Activated CD4-positive, alpha-beta T cell treated with anti-CD3 and anti-CD28 coated beads for 36 hours (primary cell): Measurements from ENCODE around the gene C18orf32. TPM values are rescaled to one million over a fixed set of nuclear protein-coding genes. Genes with fewer than 3 reads are reported as not detected.
"Not testable (repeated sequence)": the region's sequence is repeated elsewhere in the genome, so short reads cannot be mapped to it uniquely, and the experiment has no call there.

ENCODE experiments used
- ATAC-seq: fragments of 200-7000 bp; cut with Tn5 transposase; one replicate; pipeline ENCODE4 v1.10.0; 2021; ENCODE audit warnings: mild to moderate bottlenecking, moderate library complexity
- CTCF ChIA-PET: fragments of 350-600 bp; sonication (Branson Sonifier 250); formaldehyde crosslinking; loops from one replicate; lab custom pipeline; 2021; ENCODE audit warnings: antibody characterized with exemption; lab: Charles Lee
- POLR2A ChIA-PET: fragments of 350-600 bp; sonication (Branson Sonifier 250); formaldehyde crosslinking; loops from one replicate; lab custom pipeline; 2021; ENCODE audit warnings: antibody characterized with exemption, inconsistent platforms; lab: Charles Lee
- DNase-seq: peaks from one replicate; pipeline ENCODE4 v3.0.0-alpha.2; 2020
- H3K27ac Mint-ChIP-seq: one replicate; pipeline ENCODE4 v1.8.0; 2021; ENCODE audit warnings: mixed read lengths
- H3K27me3 Mint-ChIP-seq: one replicate; pipeline ENCODE4 v1.8.0; 2021; ENCODE audit warnings: mixed read lengths
- H3K36me3 Mint-ChIP-seq: one replicate; pipeline ENCODE4 v1.8.0; 2021; ENCODE audit warnings: low read depth, mixed read lengths
- H3K4me1 Mint-ChIP-seq: one replicate; pipeline ENCODE4 v1.8.0; 2021; ENCODE audit warnings: mixed read lengths
- H3K4me3 Mint-ChIP-seq: one replicate; pipeline ENCODE4 v1.8.0; 2021; ENCODE audit warnings: mild to moderate bottlenecking, moderate library complexity, mixed read lengths
- H3K9me3 Mint-ChIP-seq: one replicate; pipeline ENCODE4 v1.8.0; 2021; ENCODE audit warnings: low read depth, mixed read lengths
- intact Hi-C, 2 experiments: fragments of 100-400 bp; cut with DNase I in 1 of 2; cut with micrococcal nuclease in 1 of 2; formaldehyde crosslinking; loops; one replicate each; pipeline versions ENCODE4 v1.14.2 to v1.15.1; 2022 to 2024; cut with DNase I, micrococcal nuclease
- total RNA-seq, 2 experiments: library from RNA; stranded (reverse); gene quantifications; one replicate each; pipeline ENCODE4 v1.2.3, GENCODE V29; 2021

The C18orf32 gene
- total RNA-seq, 2 experiments from 2014 or later, result 12.7 to 20.0 TPM

DNA sequence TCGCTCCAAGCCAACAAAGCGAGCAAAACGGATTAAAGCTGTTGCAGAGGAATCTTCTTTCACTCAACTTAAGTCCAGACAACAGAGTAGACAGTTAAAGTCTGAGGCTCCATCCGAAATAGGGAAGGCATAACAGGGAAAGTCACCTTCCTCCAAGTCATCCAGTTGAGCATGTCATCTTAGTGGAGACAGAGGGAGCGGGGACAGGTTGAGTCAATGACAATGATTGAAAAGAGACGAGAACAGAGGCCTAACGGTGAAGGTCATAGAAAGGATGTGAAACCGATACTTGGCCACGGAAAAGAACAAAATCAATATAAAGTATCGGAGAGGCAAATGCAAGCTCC is 455 bp downstream of the C18orf32 start:
- DNase-seq (no peak), ATAC-seq (peak; percentile 50)
- Mint-ChIP-seq H3K27ac (peak overlapping the region; percentile 100), H3K9me3 (no peaks in the 10 kb centered on the region), H3K36me3 (peaks cover 66% of the 10 kb centered on the region), H3K4me1 (peaks cover 60% of the 10 kb centered on the region), H3K4me3 (peak overlapping the region; percentile 95), H3K27me3 (no peaks in the 10 kb centered on the region)
- POLR2A ChIA-PET, result interaction anchor here (0.5 to 1.3 kb wide), 6 partner anchors 11 to 1394 kb away, joined by 3 to 11 read pairs (median 3); no protein-coding TSS in a partner anchor
- intact Hi-C loops, result loop anchor here (2.0 to 5.0 kb wide), 3 partner anchors 326 to 1391 kb away; partner anchors contain the start of genes ACAA2 (in 1 of the 2) and ME2 (in 1 of the 2)
- CTCF ChIA-PET, result interaction anchor here (1.1 kb wide), 1 partner anchor 24 kb away, joined by 3 read pairs; no protein-coding TSS in a partner anchor

GRCh38 chr18:49486134-49486533 is 900 bp downstream of the C18orf32 start:
- H3K36me3 Mint-ChIP-seq, result peaks cover 63% of the 10 kb centered on the region
- peak overlapping the region; percentile 100 for H3K27ac Mint-ChIP-seq
- intact Hi-C loops, result loop anchor here (2.0 to 5.0 kb wide), 3 partner anchors 327 to 1391 kb away; partner anchors contain the start of genes ACAA2 (in 1 of the 2) and ME2 (in 1 of the 2)
- no peaks in the 10 kb centered on the region for H3K9me3 Mint-ChIP-seq
- CTCF ChIA-PET, result interaction anchor here (0.7 to 1.1 kb wide), 2 partner anchors 25 to 197 kb away, joined by 3 read pairs; no protein-coding TSS in a partner anchor
- POLR2A ChIA-PET, result interaction anchor here (0.7 kb wide), 1 partner anchor 1394 kb away, joined by 3 read pairs; no protein-coding TSS in a partner anchor
- no peak for DNase-seq
- ATAC-seq, result no peak
- peaks cover 60% of the 10 kb centered on the region for H3K4me1 Mint-ChIP-seq
- no peaks in the 10 kb centered on the region for H3K27me3 Mint-ChIP-seq
- peak overlapping the region; percentile 95 for H3K4me3 Mint-ChIP-seq

DNA sequence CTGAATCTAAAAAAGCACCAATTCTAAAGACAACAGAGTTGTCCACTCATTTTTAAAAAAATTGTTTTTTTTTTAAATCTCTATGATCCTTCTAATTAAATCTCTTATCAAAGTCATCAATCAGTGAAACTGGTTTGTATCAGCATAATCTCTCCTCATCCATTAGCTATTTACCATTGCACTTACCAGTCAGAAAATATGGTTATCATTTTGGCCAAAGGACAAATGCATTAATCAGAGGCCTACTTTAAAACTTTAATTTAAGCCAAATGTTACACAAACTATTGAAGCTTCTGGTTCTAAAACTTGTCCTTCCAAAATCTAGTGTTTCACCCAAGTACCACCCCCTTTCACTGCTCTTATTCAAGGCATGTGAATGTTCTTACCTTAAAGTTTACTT is 3.8 kb downstream of the C18orf32 start:
- H3K4me3 Mint-ChIP-seq, result no peak overlapping the region
- no peak for DNase-seq
- ChIA-PET CTCF (interaction anchor here (0.6 to 1.3 kb wide), 3 partner anchors 21 to 502 kb away, joined by 3 to 6 read pairs (median 4); no protein-coding TSS in a partner anchor), POLR2A (no interaction called here)
- peak overlapping the region; percentile 37 for H3K27ac Mint-ChIP-seq
- peaks cover 38% of the 10 kb centered on the region for H3K4me1 Mint-ChIP-seq
- H3K9me3 Mint-ChIP-seq, result no peaks in the 10 kb centered on the region
- intact Hi-C loops, result no loop called here
- no peaks in the 10 kb centered on the region for H3K27me3 Mint-ChIP-seq
- H3K36me3 Mint-ChIP-seq, result peaks cover 47% of the 10 kb centered on the region
- ATAC-seq, result no peak

- no peak for DNase-seq
- intact Hi-C loops, result no loop called here
- CTCF ChIA-PET, result no interaction called here
- peaks cover 32% of the 10 kb centered on the region for H3K4me1 Mint-ChIP-seq
- no peak for ATAC-seq
- H3K9me3 Mint-ChIP-seq, result no peaks in the 10 kb centered on the region
- H3K27ac Mint-ChIP-seq, result no peak overlapping the region
- H3K4me3 Mint-ChIP-seq, result no peak overlapping the region
- H3K27me3 Mint-ChIP-seq, result no peaks in the 10 kb centered on the region
- peaks cover 37% of the 10 kb centered on the region for H3K36me3 Mint-ChIP-seq
- POLR2A ChIA-PET, result no interaction called here
Observed at GRCh38 chr18:49481907-49482306, 5.1 kb downstream of the C18orf32 start.

- DNase-seq (no peak), ATAC-seq (no peak)
- ChIA-PET POLR2A (no interaction called here), CTCF (interaction anchor here (0.5 to 0.6 kb wide), 2 partner anchors 22 to 807 kb away, joined by 4 to 5 read pairs; no protein-coding TSS in a partner anchor)
- H3K4me1 Mint-ChIP-seq, result peaks cover 38% of the 10 kb centered on the region
- H3K9me3 Mint-ChIP-seq, result no peaks in the 10 kb centered on the region
- intact Hi-C loops, result no loop called here
- H3K27ac Mint-ChIP-seq, result no peak overlapping the region
- H3K4me3 Mint-ChIP-seq, result no peak overlapping the region
- no peaks in the 10 kb centered on the region for H3K27me3 Mint-ChIP-seq
- H3K36me3 Mint-ChIP-seq, result peaks cover 39% of the 10 kb centered on the region
Observed at GRCh38 chr18:49481317-49481716, 5.7 kb downstream of the C18orf32 start.

DNA sequence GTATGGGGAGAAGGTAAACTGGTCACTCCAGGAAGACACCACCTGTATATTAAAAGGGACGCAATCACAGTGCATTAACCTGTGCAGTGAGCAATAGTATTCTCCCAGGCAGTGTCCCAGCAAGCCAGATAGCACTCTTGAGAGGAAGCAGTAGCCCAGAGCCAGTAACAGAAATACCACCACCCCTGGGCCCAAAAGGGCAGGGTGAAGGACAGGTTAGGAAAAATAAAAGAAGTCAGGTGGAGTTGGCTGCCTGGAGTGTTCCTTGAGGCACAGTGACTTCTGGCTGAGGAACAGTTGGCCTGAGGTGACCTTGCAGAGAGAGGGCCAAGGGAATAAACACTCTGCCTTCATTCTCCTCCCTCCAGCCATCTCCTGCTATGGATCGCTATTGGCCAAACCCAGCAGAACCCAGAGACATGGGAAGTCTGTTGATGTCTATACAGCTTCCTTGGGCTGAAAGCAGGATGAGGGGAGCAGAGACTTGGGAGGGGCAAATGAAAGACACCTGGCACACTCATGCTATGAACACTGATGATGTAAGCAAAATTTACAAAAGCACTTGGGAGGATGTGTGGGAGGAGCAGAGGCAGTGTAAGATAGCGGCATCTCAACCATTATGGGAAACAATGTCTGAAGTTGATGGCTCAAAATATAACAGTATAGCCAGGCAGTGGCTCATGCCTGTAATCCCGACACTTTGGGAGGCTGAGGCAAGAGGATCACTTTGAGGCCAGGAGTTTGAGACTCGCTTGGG is 7.5 kb downstream of the C18orf32 start:
- Mint-ChIP-seq H3K27me3 (no peaks in the 10 kb centered on the region), H3K27ac (peak overlapping the region; percentile 75), H3K36me3 (peaks cover 37% of the 10 kb centered on the region), H3K4me3 (no peak overlapping the region), H3K4me1 (peaks cover 26% of the 10 kb centered on the region), H3K9me3 (no peaks in the 10 kb centered on the region)
- DNase-seq (no peak), ATAC-seq (no peak)
- intact Hi-C loops, result no loop called here
- CTCF ChIA-PET, result interaction anchor here (0.8 kb wide), 1 partner anchor 13 kb away, joined by 3 read pairs; no protein-coding TSS in a partner anchor
- POLR2A ChIA-PET, result no interaction called here

- Mint-ChIP-seq H3K9me3 (no peaks in the 10 kb centered on the region), H3K27ac (peak overlapping the region; percentile 21), H3K27me3 (no peaks in the 10 kb centered on the region), H3K36me3 (peaks cover 26% of the 10 kb centered on the region), H3K4me1 (peaks cover 15% of the 10 kb centered on the region), H3K4me3 (no peak overlapping the region)
- ATAC-seq (peak; percentile 23), DNase-seq (peak; percentile 14)
- intact Hi-C loops, result no loop called here
- POLR2A ChIA-PET, result no interaction called here
- CTCF ChIA-PET, result no interaction called here
Observed at GRCh38 chr18:49476664-49477411, 10.2 kb downstream of the C18orf32 start.

DNA sequence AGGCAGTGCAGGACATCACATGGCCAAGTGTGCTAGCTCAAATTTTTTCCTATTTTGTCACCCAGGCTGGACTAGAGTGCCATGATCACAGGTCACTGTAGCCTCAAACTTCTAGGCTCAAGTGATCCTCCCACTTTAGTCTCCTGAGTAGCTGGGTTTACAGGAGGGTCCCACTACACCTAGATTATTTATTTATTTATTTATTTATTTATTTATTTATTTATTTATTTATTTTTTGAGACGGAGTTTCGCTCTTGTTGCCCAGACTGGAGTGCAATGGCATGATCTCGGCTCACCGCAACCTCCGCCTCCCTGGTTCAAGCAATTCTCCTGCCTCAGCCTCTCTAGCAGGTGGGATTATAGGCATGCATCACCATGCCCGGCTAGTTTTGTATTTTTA is 12.1 kb downstream of the C18orf32 start:
- ATAC-seq, POLR2A ChIA-PET, H3K4me3 Mint-ChIP-seq: not testable (repeated sequence)

DNA sequence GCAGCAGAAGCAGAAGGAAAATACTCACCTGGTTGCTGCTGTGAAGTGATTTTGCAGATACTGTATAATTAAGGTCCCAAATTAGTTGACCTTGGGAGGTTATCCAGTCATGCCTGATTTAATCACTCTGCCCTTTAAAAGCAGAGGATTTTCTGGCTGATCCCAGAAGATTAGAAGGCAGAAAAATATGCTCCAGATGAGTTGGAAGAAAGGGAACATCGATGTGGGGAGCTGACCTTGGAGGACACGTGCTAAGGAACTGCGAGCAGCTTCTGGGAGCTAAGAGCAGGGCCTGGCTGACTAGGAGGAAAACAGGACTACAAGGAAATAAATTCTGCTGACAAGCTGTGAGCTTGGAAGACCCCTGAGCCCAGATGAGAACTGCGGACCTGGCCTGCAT is 13.3 kb downstream of the C18orf32 start:
- intact Hi-C loops, result no loop called here
- ChIA-PET POLR2A (no interaction called here), CTCF (no interaction called here)
- Mint-ChIP-seq H3K9me3 (no peaks in the 10 kb centered on the region), H3K4me3 (no peak overlapping the region), H3K27me3 (peaks cover 4% of the 10 kb centered on the region), H3K4me1 (peaks cover 11% of the 10 kb centered on the region), H3K27ac (no peak overlapping the region), H3K36me3 (peaks cover 9% of the 10 kb centered on the region)
- DNase-seq (no peak), ATAC-seq (no peak)

More for the DNA sequence above, 12.1 kb downstream of the C18orf32 start:
- H3K36me3 Mint-ChIP-seq, result peaks cover 20% of the 10 kb centered on the region
- DNase-seq, intact Hi-C loops, H3K27ac Mint-ChIP-seq, H3K9me3 Mint-ChIP-seq, H3K27me3 Mint-ChIP-seq: not testable (repeated sequence)
- CTCF ChIA-PET, result interaction anchor here (1.4 kb wide), 1 partner anchor 35 kb away, joined by 3 read pairs; no protein-coding TSS in a partner anchor
- peaks cover 15% of the 10 kb centered on the region for H3K4me1 Mint-ChIP-seq

- Mint-ChIP-seq H3K9me3 (no peaks in the 10 kb centered on the region), H3K27me3 (peaks cover 6% of the 10 kb centered on the region), H3K4me1 (peaks cover 11% of the 10 kb centered on the region), H3K36me3 (peaks cover 9% of the 10 kb centered on the region), H3K27ac (no peak overlapping the region), H3K4me3 (no peak overlapping the region)
- no peak for DNase-seq
- intact Hi-C loops, result no loop called here
- no peak for ATAC-seq
- ChIA-PET POLR2A (no interaction called here), CTCF (interaction anchor here (1.0 kb wide), 1 partner anchor 26 kb away, joined by 3 read pairs; no protein-coding TSS in a partner anchor)
Observed at GRCh38 chr18:49472459-49472858, 14.6 kb downstream of the C18orf32 start.

GRCh38 chr18:49471532-49471931 is 15.5 kb downstream of the C18orf32 start:
- intact Hi-C loops, result no loop called here
- H3K27me3 Mint-ChIP-seq, result peaks cover 6% of the 10 kb centered on the region
- no peak for ATAC-seq
- ChIA-PET POLR2A (no interaction called here), CTCF (interaction anchor here (0.6 to 1.0 kb wide), 2 partner anchors 25 to 794 kb away, joined by 3 to 4 read pairs; no protein-coding TSS in a partner anchor)
- H3K4me1 Mint-ChIP-seq, result peaks cover 3% of the 10 kb centered on the region
- H3K27ac Mint-ChIP-seq, result no peak overlapping the region
- no peak overlapping the region for H3K4me3 Mint-ChIP-seq
- no peaks in the 10 kb centered on the region for H3K9me3 Mint-ChIP-seq
- peaks cover 4% of the 10 kb centered on the region for H3K36me3 Mint-ChIP-seq
- no peak for DNase-seq
